PC-9 (cell line): ENCODE measurements around the gene VSIG10. TPM values are rescaled to one million over a fixed set of nuclear protein-coding genes. Genes with fewer than 3 reads are reported as not detected.

Experiments used
- BruUV-seq: library from RNA; stranded (reverse); fragments of 400-500 nt; replicated peaks from 2 replicates; lab custom pipeline; 2021; lab: Mats Ljungman, UMichigan
- CTCF ChIA-PET: fragments of 300-600 bp; sonication (Branson Sonifier 250); formaldehyde crosslinking; loops from one replicate; lab custom pipeline; 2022; ENCODE audit warnings: antibody characterized with exemption; lab: Charles Lee
- POLR2A ChIA-PET: fragments of 300-600 bp; sonication (Branson Sonifier 250); formaldehyde crosslinking; loops from one replicate; lab custom pipeline; 2022; ENCODE audit warnings: antibody characterized with exemption; ENCODE audit not compliant: unreplicated experiment; lab: Charles Lee
- DNase-seq, 2 experiments: peaks; one replicate each; pipeline versions ENCODE4 v3.0.0 to v3.0.0-alpha.2; 2015 to 2022; ENCODE audit warnings: mixed read lengths in 1 of 2
- H2AFZ ChIP-seq: fragments of 200-600 bp; sonication (generic); 2 replicates; pipeline ENCODE4 v1.8.1; 2017; ENCODE audit warnings: antibody characterized with exemption
- H3F3A ChIP-seq: fragments of 200-600 bp; sonication (generic); 2 replicates; pipeline ENCODE4 v1.8.1; 2017; ENCODE audit warnings: antibody characterized with exemption, mild to moderate bottlenecking, low read depth; ENCODE audit not compliant: insufficient read depth
- H3K27ac ChIP-seq: fragments of 200-600 bp; sonication (generic); 2 replicates; pipeline ENCODE4 v1.6.1; 2016; ENCODE audit warnings: mixed run types
- H3K27me3 ChIP-seq: fragments of 200-600 bp; sonication (generic); 2 replicates; pipeline ENCODE4 v1.6.1; 2016; ENCODE audit warnings: low read depth, mixed run types; ENCODE audit not compliant: insufficient read depth
- H3K36me3 ChIP-seq: fragments of 200-600 bp; sonication (generic); 2 replicates; pipeline ENCODE4 v1.6.1; 2016; ENCODE audit warnings: low read depth, mixed run types
- H3K4me1 ChIP-seq: fragments of 200-600 bp; sonication (generic); replicated peaks from 2 replicates; pipeline ENCODE4 v1.6.1; 2016; ENCODE audit warnings: mixed run types; ENCODE audit not compliant: insufficient read depth
- H3K4me2 ChIP-seq: fragments of 200-600 bp; sonication (generic); 2 replicates; pipeline ENCODE4 v1.6.1; 2017; ENCODE audit warnings: mixed run types
- H3K4me3 ChIP-seq: fragments of 200-600 bp; sonication (generic); 2 replicates; pipeline ENCODE4 v1.6.1; 2016; ENCODE audit warnings: mixed run types
- H3K79me2 ChIP-seq: fragments of 200-600 bp; sonication (generic); 2 replicates; pipeline ENCODE4 v1.6.1; 2017; ENCODE audit warnings: low read depth, mixed run types
- H3K9me2 ChIP-seq: fragments of 200-600 bp; sonication (generic); 2 replicates; pipeline ENCODE4 v1.8.1; 2017; ENCODE audit warnings: mild to moderate bottlenecking; ENCODE audit not compliant: insufficient read depth
- H3K9me3 ChIP-seq: fragments of 200-600 bp; sonication (generic); 2 replicates; pipeline ENCODE4 v1.8.1; 2016; ENCODE audit warnings: low read depth; ENCODE audit not compliant: insufficient read depth
- H4K20me1 ChIP-seq: fragments of 200-600 bp; sonication (generic); 2 replicates; pipeline ENCODE4 v1.8.1; 2017; ENCODE audit not compliant: insufficient read depth
- CTCF ChIP-seq: fragments of 200-600 bp; sonication (generic); conservative IDR thresholded peaks from 2 replicates; pipeline ENCODE4 v1.6.1; 2017; ENCODE audit warnings: mixed run types, antibody characterized with exemption, mild to moderate bottlenecking, moderate library complexity
- EZH2 ChIP-seq: fragments of 200-600 bp; sonication (generic); IDR thresholded peaks from 2 replicates; pipeline ENCODE4 v1.8.0; 2017; ENCODE audit warnings: antibody characterized with exemption, low read depth
- intact Hi-C: fragments of 100-400 bp; cut with micrococcal nuclease; formaldehyde crosslinking; loops from one replicate; pipeline ENCODE4 v1.10.0; 2022; ENCODE audit not compliant: unreplicated experiment
- total RNA-seq: library from RNA; stranded (reverse); gene quantifications from 2 replicates; pipeline ENCODE4 v1.2.3, GENCODE V29; 2021

The VSIG10 gene
- total RNA-seq, 1 experiment from 2014 or later: 45.7 TPM

GRCh38 chr12:118050972-118051910, 52.6 kb downstream of the VSIG10 start:
- Histone ChIP-seq H3K4me1 (peaks cover 40% of the 10 kb centered on the region), H3K27me3 (no peaks in the 10 kb centered on the region), H3K4me3 (no peak overlapping the region), H4K20me1 (no peaks in the 10 kb centered on the region), H3K36me3 (peaks cover 17% of the 10 kb centered on the region), H2AFZ (no peak overlapping the region), H3K9me2 (no peaks in the 10 kb centered on the region), H3K79me2 (peaks cover 28% of the 10 kb centered on the region), H3K27ac (peak overlapping the region; percentile 84), H3F3A (peaks cover 42% of the 10 kb centered on the region; the same call in 1 of the 2 replicates), H3K4me2 (peak overlapping the region; percentile 65), H3K9me3 (no peaks in the 10 kb centered on the region)
- POLR2A ChIA-PET: no interaction called here
- DNase-seq: no peak
- BruUV-seq: no TSS peak
- intact Hi-C loops: no loop called here
- TF ChIP-seq EZH2 (no peak), CTCF (no peak)
- CTCF ChIA-PET: no interaction called here

- H3K27me3 ChIP-seq: no peaks in the 10 kb centered on the region
- intact Hi-C loops: no loop called here
- H2AFZ ChIP-seq: no peak overlapping the region
- POLR2A ChIA-PET: no interaction called here
- H3K9me3 ChIP-seq: no peaks in the 10 kb centered on the region
- DNase-seq: no peak
- no peaks in the 10 kb centered on the region for H3K9me2 ChIP-seq
- peaks cover 7% of the 10 kb centered on the region for H3K4me1 ChIP-seq
- no peaks in the 10 kb centered on the region for H4K20me1 ChIP-seq
- H3F3A ChIP-seq: peaks cover 5% of the 10 kb centered on the region; the same call in 1 of the 2 replicates
- no TSS peak for BruUV-seq
- peaks cover 21% of the 10 kb centered on the region for H3K36me3 ChIP-seq
- peaks cover 16% of the 10 kb centered on the region for H3K79me2 ChIP-seq
- H3K4me2 ChIP-seq: no peak overlapping the region
- TF ChIP-seq EZH2 (no peak), CTCF (no peak)
- no peak overlapping the region for H3K27ac ChIP-seq
- CTCF ChIA-PET: no interaction called here
- no peak overlapping the region for H3K4me3 ChIP-seq
Observed at GRCh38 chr12:118046430-118046829, 57.4 kb downstream of the VSIG10 start.

GRCh38 chr12:118044577-118044976, 59.2 kb downstream of the VSIG10 start:
- intact Hi-C loops: no loop called here
- no peak for DNase-seq
- H3K4me3 ChIP-seq: no peak overlapping the region
- 0 out of 2 replicates have a peak, but pooled peaks cover 9% of the 10 kb centered on the region for H3K36me3 ChIP-seq
- no peaks in the 10 kb centered on the region for H3K9me3 ChIP-seq
- H3K79me2 ChIP-seq: 0 out of 2 replicates have a peak, but pooled peaks cover under 1% of the 10 kb centered on the region
- H3F3A ChIP-seq: no peaks in the 10 kb centered on the region
- H3K27me3 ChIP-seq: no peaks in the 10 kb centered on the region
- H2AFZ ChIP-seq: no peak overlapping the region
- no peaks in the 10 kb centered on the region for H3K9me2 ChIP-seq
- H3K4me1 ChIP-seq: no peaks in the 10 kb centered on the region
- no TSS peak for BruUV-seq
- no peaks in the 10 kb centered on the region for H4K20me1 ChIP-seq
- TF ChIP-seq EZH2 (no peak), CTCF (no peak)
- ChIA-PET CTCF (no interaction called here), POLR2A (no interaction called here)
- no peak overlapping the region for H3K4me2 ChIP-seq
- no peak overlapping the region for H3K27ac ChIP-seq
